ENCODE results near the gene PINLYP.

PINLYP gene

DNA sequence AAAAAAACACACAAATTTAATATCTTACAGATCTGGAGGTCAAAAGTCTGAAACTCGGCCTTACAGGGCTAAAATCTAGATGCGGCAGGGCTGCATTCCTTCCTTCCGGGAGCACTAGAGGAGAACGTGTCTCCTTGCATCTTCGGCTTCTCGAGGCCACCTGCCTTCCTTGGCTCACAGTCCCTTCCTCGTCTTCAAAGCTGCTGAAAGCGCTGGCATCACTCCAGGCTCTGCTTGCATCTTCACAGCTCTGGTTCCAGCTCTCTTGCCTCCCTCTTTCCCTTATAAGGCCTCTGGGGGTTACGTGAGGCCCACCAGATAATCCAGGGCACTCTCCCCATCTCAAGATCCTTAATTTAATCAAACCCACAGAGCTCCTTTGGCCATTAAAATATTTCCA, 10.8 kb upstream of the PINLYP start:
- H2BK12ac ChIP-seq (ENCODE audit: low read length) = no peak overlapping the region
- H3K4ac ChIP-seq (ENCODE audit: low read length) = no peak overlapping the region
- H3K4me2 ChIP-seq (ENCODE audit: insufficient read depth, low read length, poor library complexity, severe bottlenecking) = no peak overlapping the region
- whole genome bisulfite sequencing, 2 donors (ENCODE audit: extremely low coverage in 2 of 2, insufficient read length in 2 of 2, insufficient replicate concordance in 1 of 2) = no CpG with 5 or more reads among the region's 9 CpGs
- H3K14ac ChIP-seq (ENCODE audit: low read length) = no peak overlapping the region
- H4K91ac ChIP-seq (ENCODE audit: low read depth, low read length, poor library complexity) = no peak overlapping the region
- H2BK15ac ChIP-seq (ENCODE audit: low read length) = no peak overlapping the region
- no peak overlapping the region for H3K27ac ChIP-seq (replicated peaks; ENCODE audit: low read length)
- no peak overlapping the region for H2BK5ac ChIP-seq (ENCODE audit: low read length)
- no peak for DNase-seq (ENCODE audit: low spot score)
- no peak overlapping the region for H3K9ac ChIP-seq (ENCODE audit: low read depth, low read length, poor library complexity)
- H2BK120ac ChIP-seq (ENCODE audit: low read depth, low read length) = no peak overlapping the region
- H3K27me3 ChIP-seq (ENCODE audit: control insufficient read depth in 3 of 3, insufficient read depth in 3 of 3, low read depth in 1 of 3, low read length in 3 of 3) = no peaks in the 10 kb centered on the region
- no peak overlapping the region for H4K8ac ChIP-seq (ENCODE audit: low read depth, low read length)
- no peak overlapping the region for H3K23ac ChIP-seq (ENCODE audit: low read depth, low read length, poor library complexity)
- H3K4me1 ChIP-seq (ENCODE audit: control insufficient read depth in 2 of 2, insufficient read depth in 1 of 2, low read depth in 1 of 2, low read length in 2 of 2) = no peaks in the 10 kb centered on the region
- H3K36me3 ChIP-seq (replicated peaks in 1 of 2; ENCODE audit: control insufficient read depth in 2 of 2, insufficient read depth in 2 of 2, low read length in 2 of 2) = peaks cover 24 to 61% of the 10 kb centered on the region in 2 donors
- no peaks in the 10 kb centered on the region for H3K9me3 ChIP-seq (replicated peaks in 1 of 2; ENCODE audit: control insufficient read depth in 2 of 2, insufficient read depth in 1 of 2, low read depth in 1 of 2, low read length in 2 of 2)
- H3K79me1 ChIP-seq (ENCODE audit: low read depth, low read length) = peaks cover 6% of the 10 kb centered on the region
- no peak overlapping the region for H2AK5ac ChIP-seq (ENCODE audit: low read depth, low read length)
- no peak overlapping the region for H3K18ac ChIP-seq (ENCODE audit: low read length)
- H2AFZ ChIP-seq (ENCODE audit: low read length) = no peak overlapping the region
- no peak overlapping the region for H3K4me3 ChIP-seq (ENCODE audit: low read length in 2 of 2)

DNA sequence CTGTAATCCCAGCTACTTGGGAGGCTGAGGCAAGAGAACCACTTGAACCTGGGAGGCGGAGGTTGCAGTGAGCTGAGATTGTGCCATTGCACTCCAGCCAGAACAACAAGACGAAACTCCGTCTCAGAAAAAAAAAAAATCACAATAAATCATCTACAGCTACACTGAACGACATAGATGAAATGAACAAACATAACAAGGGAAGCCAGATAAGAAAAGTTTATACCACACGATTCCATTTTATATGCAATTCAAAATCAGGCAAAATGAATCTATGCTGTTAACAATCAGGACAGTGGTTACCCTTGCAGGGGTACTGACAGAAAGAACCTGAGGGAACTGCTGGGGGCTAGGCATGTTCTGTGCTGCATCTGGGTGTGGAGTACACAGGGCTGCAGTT, 5.9 kb upstream of the PINLYP start:
- no CpG with 5 or more reads among the region's 5 CpGs for WGBS, 2 donors (ENCODE audit: extremely low coverage in 2 of 2, insufficient read length in 2 of 2, insufficient replicate concordance in 1 of 2)
- peaks cover 6 to 60% of the 10 kb centered on the region in 2 donors for H3K36me3 ChIP-seq (replicated peaks in 1 of 2; ENCODE audit: control insufficient read depth in 2 of 2, insufficient read depth in 2 of 2, low read length in 2 of 2)

DNA sequence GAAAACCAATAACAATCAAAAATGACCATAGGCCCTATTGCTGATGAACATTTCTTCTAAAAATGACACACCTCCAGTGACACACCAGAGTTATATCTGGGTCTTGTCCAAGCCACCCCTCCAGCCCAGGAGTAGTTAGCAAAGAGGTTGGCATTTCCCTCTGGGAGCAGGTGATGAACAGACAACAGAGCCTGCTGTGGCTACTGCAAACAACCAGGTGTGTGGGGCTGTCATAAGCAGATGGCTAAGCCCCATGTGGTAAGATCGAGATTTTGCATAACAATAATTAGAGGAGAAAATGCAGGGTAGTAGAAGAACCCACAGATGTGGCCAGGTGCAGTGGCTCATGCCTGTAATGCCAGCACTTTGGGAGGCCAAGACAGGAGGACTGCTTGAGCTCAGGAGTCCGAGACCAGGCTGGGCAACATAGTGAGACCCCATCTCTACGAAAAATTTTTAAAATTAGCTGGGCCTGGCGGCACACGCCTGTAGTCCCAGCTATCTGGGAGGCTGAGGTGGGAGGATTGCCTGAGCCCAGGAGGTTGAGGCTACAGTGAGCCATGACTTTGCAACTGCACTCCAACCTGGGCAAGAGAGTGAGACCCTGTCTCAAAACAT, 5.3 kb upstream of the PINLYP start:
- H3K14ac ChIP-seq (ENCODE audit: low read length) = no peak overlapping the region
- no CpG with 5 or more reads among the region's 5 CpGs for WGBS, 2 donors (ENCODE audit: extremely low coverage in 2 of 2, insufficient read length in 2 of 2, insufficient replicate concordance in 1 of 2)
- no peaks in the 10 kb centered on the region for H3K9me3 ChIP-seq (replicated peaks in 1 of 2; ENCODE audit: control insufficient read depth in 2 of 2, insufficient read depth in 1 of 2, low read depth in 1 of 2, low read length in 2 of 2)

More for the DNA sequence above, 5.9 kb upstream of the PINLYP start:
- no peaks in the 10 kb centered on the region for H3K9me3 ChIP-seq (replicated peaks in 1 of 2; ENCODE audit: control insufficient read depth in 2 of 2, insufficient read depth in 1 of 2, low read depth in 1 of 2, low read length in 2 of 2)
- H3K4me2 ChIP-seq (ENCODE audit: insufficient read depth, low read length, poor library complexity, severe bottlenecking) = no peak overlapping the region
- H2BK120ac ChIP-seq (ENCODE audit: low read depth, low read length) = no peak overlapping the region
- H3K4ac ChIP-seq (ENCODE audit: low read length) = no peak overlapping the region
- H3K23ac ChIP-seq (ENCODE audit: low read depth, low read length, poor library complexity) = no peak overlapping the region
- H3K27me3 ChIP-seq (ENCODE audit: control insufficient read depth in 3 of 3, insufficient read depth in 3 of 3, low read depth in 1 of 3, low read length in 3 of 3) = no peaks in the 10 kb centered on the region
- H3K9ac ChIP-seq (ENCODE audit: low read depth, low read length, poor library complexity) = no peak overlapping the region
- H2AK5ac ChIP-seq (ENCODE audit: low read depth, low read length) = no peak overlapping the region
- no peak overlapping the region for H3K4me3 ChIP-seq (ENCODE audit: low read length in 2 of 2)
- no peak overlapping the region for H2AFZ ChIP-seq (ENCODE audit: low read length)
- no peak overlapping the region for H3K18ac ChIP-seq (ENCODE audit: low read length)
- H3K14ac ChIP-seq (ENCODE audit: low read length) = no peak overlapping the region
- H3K4me1 ChIP-seq (ENCODE audit: control insufficient read depth in 2 of 2, insufficient read depth in 1 of 2, low read depth in 1 of 2, low read length in 2 of 2) = peaks cover 3% of the 10 kb centered on the region in 2 donors
- no peak for DNase-seq (ENCODE audit: low spot score)
- peaks cover 3% of the 10 kb centered on the region for H3K79me1 ChIP-seq (ENCODE audit: low read depth, low read length)
- H4K91ac ChIP-seq (ENCODE audit: low read depth, low read length, poor library complexity) = no peak overlapping the region
- H2BK15ac ChIP-seq (ENCODE audit: low read length) = no peak overlapping the region
- no peak overlapping the region for H3K27ac ChIP-seq (replicated peaks; ENCODE audit: low read length)
- H2BK5ac ChIP-seq (ENCODE audit: low read length) = no peak overlapping the region
- H2BK12ac ChIP-seq (ENCODE audit: low read length) = no peak overlapping the region
- no peak overlapping the region for H4K8ac ChIP-seq (ENCODE audit: low read depth, low read length)

DNA sequence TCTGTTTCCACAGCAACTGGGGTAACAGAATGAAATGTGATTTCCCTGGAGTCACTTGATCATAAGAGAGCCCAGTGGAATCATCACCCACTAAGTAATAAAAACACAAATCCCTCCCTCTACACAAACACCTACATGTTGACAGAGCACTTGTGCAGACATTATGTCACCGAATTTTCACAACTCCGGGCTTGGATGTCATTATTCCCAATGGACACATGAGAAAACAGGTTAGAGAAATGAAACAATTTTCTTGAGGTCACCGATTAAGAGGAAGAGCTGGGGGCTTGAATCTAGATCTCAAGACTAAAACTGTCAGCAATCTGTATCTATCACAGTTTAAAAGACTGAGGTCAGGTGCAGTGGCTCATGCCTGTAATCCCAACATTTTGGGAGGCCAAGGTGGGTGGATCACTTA, 3.4 kb upstream of the PINLYP start:
- Histone ChIP-seq H3K4me1 (ENCODE audit: control insufficient read depth in 2 of 2, insufficient read depth in 1 of 2, low read depth in 1 of 2, low read length in 2 of 2) (peaks cover 8 to 10% of the 10 kb centered on the region in 2 donors), H2BK120ac (ENCODE audit: low read depth, low read length) (no peak overlapping the region), H2AK5ac (ENCODE audit: low read depth, low read length) (no peak overlapping the region), H3K4me2 (ENCODE audit: insufficient read depth, low read length, poor library complexity, severe bottlenecking) (no peak overlapping the region), H3K79me1 (ENCODE audit: low read depth, low read length) (peaks cover 4% of the 10 kb centered on the region), H2BK12ac (ENCODE audit: low read length) (no peak overlapping the region), H3K9me3 (replicated peaks in 1 of 2; ENCODE audit: control insufficient read depth in 2 of 2, insufficient read depth in 1 of 2, low read depth in 1 of 2, low read length in 2 of 2) (no peaks in the 10 kb centered on the region), H4K91ac (ENCODE audit: low read depth, low read length, poor library complexity) (no peak overlapping the region), H3K23ac (ENCODE audit: low read depth, low read length, poor library complexity) (no peak overlapping the region), H3K18ac (ENCODE audit: low read length) (no peak overlapping the region), H3K4ac (ENCODE audit: low read length) (no peak overlapping the region), H3K36me3 (replicated peaks in 1 of 2; ENCODE audit: control insufficient read depth in 2 of 2, insufficient read depth in 2 of 2, low read length in 2 of 2) (peaks cover 6 to 53% of the 10 kb centered on the region in 2 donors), H4K8ac (ENCODE audit: low read depth, low read length) (no peak overlapping the region), H3K9ac (ENCODE audit: low read depth, low read length, poor library complexity) (no peak overlapping the region), H3K27ac (replicated peaks; ENCODE audit: low read length) (no peak overlapping the region), H3K27me3 (ENCODE audit: control insufficient read depth in 3 of 3, insufficient read depth in 3 of 3, low read depth in 1 of 3, low read length in 3 of 3) (no peaks in the 10 kb centered on the region), H3K4me3 (ENCODE audit: low read length in 2 of 2) (no peak overlapping the region), H2BK15ac (ENCODE audit: low read length) (no peak overlapping the region), H3K14ac (ENCODE audit: low read length) (no peak overlapping the region), H2AFZ (ENCODE audit: low read length) (no peak overlapping the region), H2BK5ac (ENCODE audit: low read length) (no peak overlapping the region)
- WGBS, 2 donors (ENCODE audit: extremely low coverage in 2 of 2, insufficient read length in 2 of 2, insufficient replicate concordance in 1 of 2) = no CpG with 5 or more reads among the region's 3 CpGs
- DNase-seq (ENCODE audit: low spot score) = no peak

More for the DNA sequence above, 5.3 kb upstream of the PINLYP start:
- H3K79me1 ChIP-seq (ENCODE audit: low read depth, low read length) = peaks cover 4% of the 10 kb centered on the region
- H2AFZ ChIP-seq (ENCODE audit: low read length) = no peak overlapping the region
- H3K27ac ChIP-seq (replicated peaks; ENCODE audit: low read length) = no peak overlapping the region
- no peak for DNase-seq (ENCODE audit: low spot score)
- H2AK5ac ChIP-seq (ENCODE audit: low read depth, low read length) = no peak overlapping the region
- H4K8ac ChIP-seq (ENCODE audit: low read depth, low read length) = no peak overlapping the region
- H2BK15ac ChIP-seq (ENCODE audit: low read length) = no peak overlapping the region
- H2BK5ac ChIP-seq (ENCODE audit: low read length) = no peak overlapping the region
- H3K27me3 ChIP-seq (ENCODE audit: control insufficient read depth in 3 of 3, insufficient read depth in 3 of 3, low read depth in 1 of 3, low read length in 3 of 3) = no peaks in the 10 kb centered on the region
- no peak overlapping the region for H3K18ac ChIP-seq (ENCODE audit: low read length)
- peaks cover 6 to 58% of the 10 kb centered on the region in 2 donors for H3K36me3 ChIP-seq (replicated peaks in 1 of 2; ENCODE audit: control insufficient read depth in 2 of 2, insufficient read depth in 2 of 2, low read length in 2 of 2)
- H2BK120ac ChIP-seq (ENCODE audit: low read depth, low read length) = no peak overlapping the region
- H3K4me2 ChIP-seq (ENCODE audit: insufficient read depth, low read length, poor library complexity, severe bottlenecking) = no peak overlapping the region
- H3K9ac ChIP-seq (ENCODE audit: low read depth, low read length, poor library complexity) = no peak overlapping the region
- no peak overlapping the region for H3K4ac ChIP-seq (ENCODE audit: low read length)
- no peak overlapping the region for H2BK12ac ChIP-seq (ENCODE audit: low read length)
- no peak overlapping the region for H4K91ac ChIP-seq (ENCODE audit: low read depth, low read length, poor library complexity)
- H3K4me3 ChIP-seq (ENCODE audit: low read length in 2 of 2) = no peak overlapping the region
- peaks cover 4 to 6% of the 10 kb centered on the region in 2 donors for H3K4me1 ChIP-seq (ENCODE audit: control insufficient read depth in 2 of 2, insufficient read depth in 1 of 2, low read depth in 1 of 2, low read length in 2 of 2)
- H3K23ac ChIP-seq (ENCODE audit: low read depth, low read length, poor library complexity) = no peak overlapping the region

Data from neuronal stem cell (in vitro differentiated cells).